B cell (primary cell): Measurements from ENCODE around the gene YEATS2. TPM values are rescaled to one million over a fixed set of nuclear protein-coding genes. Genes with fewer than 3 reads are reported as not detected.

Experiments used
- ATAC-seq: fragments of 200-7000 bp; cut with Tn5 transposase; one replicate; pipeline ENCODE4 v1.10.0; 2021; ENCODE audit warnings: low read depth, mild to moderate bottlenecking, moderate number of reproducible peaks, moderate library complexity
- CTCF ChIA-PET: fragments of 350-600 bp; sonication (Branson Sonifier 250); formaldehyde crosslinking; loops from one replicate; lab custom pipeline; 2021; ENCODE audit warnings: antibody characterized with exemption, inconsistent platforms; lab: Charles Lee
- POLR2A ChIA-PET: fragments of 350-600 bp; sonication (Branson Sonifier 250); formaldehyde crosslinking; loops from one replicate; lab custom pipeline; 2021; ENCODE audit warnings: antibody characterized with exemption; lab: Charles Lee
- DNase-seq: peaks from one replicate; pipeline ENCODE4 v3.0.0; 2013
- H2AFZ ChIP-seq: 2 replicates; pipeline ENCODE4 v1.6.1; 2012; ENCODE audit warnings: mild to moderate bottlenecking, low read depth, low read length; ENCODE audit not compliant: insufficient read depth, poor library complexity, severe bottlenecking
- H3K27ac ChIP-seq, 2 donors: 1 replicate in 1 of 2; 2 replicates in 1 of 2; pipeline ENCODE4 v1.5.1; 2012 to 2013; ENCODE audit warnings: low read length in 2 of 2, mild to moderate bottlenecking in 2 of 2, moderate library complexity in 1 of 2
- H3K27me3 ChIP-seq, 4 experiments: fragments of 200-600 bp in 1 of 4; sonication (generic) in 1 of 4; replicated peaks in 1 of 4; 1 replicate in 2 of 4; 2 replicates in 2 of 4; pipeline versions ENCODE4 v1.6.1 to v1.7.0; 2013 to 2016; ENCODE audit warnings: low read length in 3 of 4, mild to moderate bottlenecking in 2 of 4, mixed read lengths in 1 of 4, moderate library complexity in 1 of 4; ENCODE audit not compliant: insufficient read depth in 4 of 4, control insufficient read depth in 3 of 4; ENCODE audit errors: control extremely low read depth in 1 of 4
- H3K36me3 ChIP-seq, 2 experiments: replicated peaks in 1 of 2; 1 replicate in 1 of 2; 2 replicates in 1 of 2; pipeline versions ENCODE4 v1.6.1 to v1.7.1; 2013; ENCODE audit warnings: low read length in 1 of 2; ENCODE audit not compliant: insufficient read depth in 2 of 2, control insufficient read depth in 1 of 2; ENCODE audit errors: control extremely low read depth in 1 of 2, extremely low read depth in 1 of 2
- H3K4me1 ChIP-seq, 2 donors: fragments of 200-600 bp in 1 of 2; sonication (generic) in 1 of 2; 1 replicate in 1 of 2; 2 replicates in 1 of 2; pipeline versions ENCODE4 v1.5.1 to v1.6.1; 2013 to 2017; ENCODE audit warnings: low read length in 2 of 2; ENCODE audit not compliant: control insufficient read depth in 2 of 2, insufficient read depth in 2 of 2
- H3K4me2 ChIP-seq: replicated peaks from 2 replicates; pipeline ENCODE3; 2012; ENCODE audit warnings: mild to moderate bottlenecking, low read depth, low read length; ENCODE audit not compliant: poor library complexity, severe bottlenecking
- H3K4me3 ChIP-seq, 5 experiments: fragments of 200-600 bp in 1 of 5; sonication (generic) in 1 of 5; 1 replicate in 3 of 5; 2 replicates in 2 of 5; pipeline versions ENCODE4 v1.5.1 to v1.7.0; 2011 to 2016; ENCODE audit warnings: low read length in 4 of 5, mild to moderate bottlenecking in 4 of 5, low read depth in 2 of 5, control low read depth in 1 of 5, moderate library complexity in 1 of 5; ENCODE audit not compliant: insufficient read depth in 1 of 5; ENCODE audit errors: control extremely low read depth in 1 of 5, extremely low read depth in 1 of 5
- H3K79me2 ChIP-seq: fragments of 200-600 bp; sonication (generic); one replicate; pipeline ENCODE4 v1.6.0; 2016; ENCODE audit warnings: low read length; ENCODE audit not compliant: control insufficient read depth, insufficient read depth
- H3K9ac ChIP-seq: fragments of 200-600 bp; sonication (generic); 2 replicates; pipeline ENCODE4 v1.6.1; 2017; ENCODE audit warnings: mild to moderate bottlenecking, low read length, moderate library complexity
- H3K9me3 ChIP-seq, 3 donors: one replicate each; pipeline versions ENCODE4 v1.6.1 to v1.7.1; 2013; ENCODE audit warnings: low read length in 2 of 3; ENCODE audit not compliant: control insufficient read depth in 2 of 3, insufficient read depth in 1 of 3; ENCODE audit errors: control extremely low read depth in 1 of 3
- H4K20me1 ChIP-seq: 2 replicates; pipeline ENCODE4 v1.6.0; 2012; ENCODE audit warnings: mild to moderate bottlenecking, low read length; ENCODE audit not compliant: insufficient read depth, control insufficient read depth, poor library complexity, severe bottlenecking
- H3K27ac Mint-ChIP-seq: one replicate; pipeline ENCODE4 v1.8.0; 2021; ENCODE audit warnings: mixed read lengths
- H3K27me3 Mint-ChIP-seq: one replicate; pipeline ENCODE4 v1.8.0; 2021; ENCODE audit warnings: mixed read lengths
- H3K4me1 Mint-ChIP-seq: one replicate; pipeline ENCODE4 v1.8.0; 2021; ENCODE audit warnings: mixed read lengths
- H3K4me3 Mint-ChIP-seq: one replicate; pipeline ENCODE4 v1.8.0; 2021; ENCODE audit warnings: mixed read lengths
- H3K9me3 Mint-ChIP-seq: one replicate; pipeline ENCODE4 v1.8.0; 2022; ENCODE audit warnings: mixed read lengths; ENCODE audit not compliant: insufficient read depth
- CTCF ChIP-seq: fragments of 200-600 bp; IDR thresholded peaks from one replicate; pipeline ENCODE4 v1.8.0; 2022; ENCODE audit warnings: antibody characterized with exemption, mild to moderate bottlenecking
- EZH2 ChIP-seq: IDR thresholded peaks from 2 replicates; pipeline ENCODE4 v1.6.1; 2012; ENCODE audit warnings: borderline replicate concordance, low read depth, mild to moderate bottlenecking, moderate library complexity, low read length; ENCODE audit not compliant: insufficient read depth, poor library complexity, severe bottlenecking
- WGBS: methylation state at CpG from one replicate; pipeline ENCODE4 v1.1.5; 2013; ENCODE audit warnings: missing lambda C conversion rate; ENCODE audit not compliant: insufficient coverage; 5-methylcytosine and 5-hydroxymethylcytosine counted together
- intact Hi-C: fragments of 100-400 bp; cut with micrococcal nuclease; formaldehyde crosslinking; loops from one replicate; pipeline ENCODE4 v1.10.0; 2022
- polyA plus RNA-seq: library from polyadenylated mRNA; depleted of rRNA; stranded (reverse); fragments of >200 nt; gene quantifications from 2 replicates; pipeline ENCODE4 v1.2.3, GENCODE V29; 2012
- total RNA-seq, 2 donors: library from RNA; stranded (reverse); fragments of 120-200 nt in 1 of 2; gene quantifications; 1 replicate in 1 of 2; 2 replicates in 1 of 2; pipeline versions ENCODE4 v1.2.3 to v1.2.4, GENCODE V29; 2013 to 2022

The YEATS2 gene
- total and polyA plus RNA-seq, 2 donors (not counting 1 experiment from before 2014, with no cell fraction given), result 21.8 to 26.7 TPM

GRCh38 chr3:183698318-183698751 is 738 bp downstream of the YEATS2 start:
- no peak for TF ChIP-seq CTCF
- Histone ChIP-seq H3K27me3 (no peaks in the 10 kb centered on the region), H3K9me3 (no peaks in the 10 kb centered on the region), H2AFZ (peak overlapping the region; percentile 85), H3K4me2 (peak overlapping the region; percentile 98), H3K79me2 (peaks cover 60% of the 10 kb centered on the region), H3K9ac (peak overlapping the region; percentile 89), H4K20me1 (peaks cover 6% of the 10 kb centered on the region), H3K4me1 (peaks cover 18% of the 10 kb centered on the region in 2 donors), H3K4me3 (peak overlapping the region; percentile 64 to 92 (median 83)), H3K27ac (peak overlapping the region; percentile 67 to 82), H3K36me3 (no peaks in the 10 kb centered on the region)
- DNase-seq, result no peak
- H3K9me3 Mint-ChIP-seq, result no peaks in the 10 kb centered on the region
- H3K4me1 Mint-ChIP-seq, result peaks cover 33% of the 10 kb centered on the region
- peak; percentile 11 for ATAC-seq
- H3K27ac Mint-ChIP-seq, result peak overlapping the region; percentile 91
- CTCF ChIA-PET, result interaction anchor here (1.2 kb wide), 1 partner anchor 575 kb away, joined by 3 read pairs; no protein-coding TSS in a partner anchor
- H3K4me3 Mint-ChIP-seq, result peak overlapping the region; percentile 97
- no peaks in the 10 kb centered on the region for H3K27me3 Mint-ChIP-seq
- intact Hi-C loops, result loop anchor here (5.0 kb wide), 2 partner anchors 141 to 599 kb away; partner anchors contain the start of genes KLHL6 and PSMD2
- POLR2A ChIA-PET, result interaction anchor here (1.3 to 2.0 kb wide), 2 partner anchors 12 to 62 kb away, joined by 3 to 18 read pairs; partner anchors contain the start of gene KLHL24
- 2% methylated on average over 9 of the region's 13 CpGs for WGBS

- Histone ChIP-seq H3K4me2 (peak overlapping the region; percentile 98), H3K4me1 (peaks cover 18% of the 10 kb centered on the region in 2 donors), H3K79me2 (peaks cover 64% of the 10 kb centered on the region), H4K20me1 (peaks cover 6% of the 10 kb centered on the region), H3K27me3 (no peaks in the 10 kb centered on the region), H2AFZ (peak overlapping the region; percentile 85), H3K27ac (peak overlapping the region; percentile 14 to 82), H3K4me3 (peak overlapping the region; percentile 64 to 92 (median 83)), H3K36me3 (no peaks in the 10 kb centered on the region), H3K9ac (peak overlapping the region; percentile 89), H3K9me3 (no peaks in the 10 kb centered on the region)
- Mint-ChIP-seq H3K27ac (peak overlapping the region; percentile 91), H3K9me3 (no peaks in the 10 kb centered on the region), H3K4me1 (peaks cover 36% of the 10 kb centered on the region), H3K27me3 (no peaks in the 10 kb centered on the region), H3K4me3 (peak overlapping the region; percentile 97)
- peak; percentile 50 for DNase-seq
- no peak for ATAC-seq
- 2% methylated on average over 5 of the region's 9 CpGs for WGBS
- TF ChIP-seq CTCF, result no peak
- TF ChIP-seq EZH2, result no peak
- intact Hi-C loops, result loop anchor here (5.0 kb wide), 2 partner anchors 141 to 599 kb away; partner anchors contain the start of genes KLHL6 and PSMD2
- ChIA-PET CTCF (no interaction called here), POLR2A (interaction anchor here (0.6 to 2.0 kb wide), 2 partner anchors 11 to 63 kb away, joined by 5 to 18 read pairs; partner anchors contain the start of gene KLHL24)
Measured at GRCh38 chr3:183698756-183699155, 1.2 kb downstream of the YEATS2 start.
